ENCODE data around the gene E2F7. TPM values are rescaled to one million over a fixed set of nuclear protein-coding genes. Genes with fewer than 3 reads are reported as not detected.

E2F7 gene
- total RNA-seq, 2 experiments from 2014 or later = 3.0 to 5.3 TPM

- no peak for DNase-seq
- H3K4me3 Mint-ChIP-seq = no peak overlapping the region
- no peaks in the 10 kb centered on the region for H3K4me1 Mint-ChIP-seq (ENCODE audit: low read depth)
- no peak for TF ChIP-seq CTCF (IDR thresholded peaks at IDR 0.05)
- no peaks in the 10 kb centered on the region for H3K9me3 Mint-ChIP-seq
- ATAC-seq = no peak
- ChIA-PET CTCF (interaction anchor here (3.6 kb wide), 1 partner anchor 10 kb away, joined by 15 read pairs; no protein-coding TSS in a partner anchor), POLR2A (no interaction called here)
- H3K27me3 Mint-ChIP-seq = peaks cover 12% of the 10 kb centered on the region
- H3K36me3 Mint-ChIP-seq (ENCODE audit: low read depth) = no peaks in the 10 kb centered on the region
- no peak overlapping the region for H3K27ac Mint-ChIP-seq
- intact Hi-C loops (cut with micrococcal nuclease) = no loop called here
Observed at GRCh38 chr12:77001276-77001675, 64.1 kb downstream of the E2F7 start.

GRCh38 chr12:76998908-76999556, 66.3 kb downstream of the E2F7 start:
- DNase-seq (no peak), ATAC-seq (no peak)
- Mint-ChIP-seq H3K4me3 (no peak overlapping the region), H3K4me1 (ENCODE audit: low read depth) (no peaks in the 10 kb centered on the region), H3K36me3 (ENCODE audit: low read depth) (no peaks in the 10 kb centered on the region), H3K27ac (no peak overlapping the region), H3K9me3 (no peaks in the 10 kb centered on the region), H3K27me3 (peaks cover 9% of the 10 kb centered on the region)
- intact Hi-C loops (cut with micrococcal nuclease) = no loop called here
- ChIA-PET CTCF (interaction anchor here (3.6 kb wide), 1 partner anchor 11 kb away, joined by 23 read pairs; no protein-coding TSS in a partner anchor), POLR2A (no interaction called here)
- no peak for TF ChIP-seq CTCF (IDR thresholded peaks at IDR 0.05)

GRCh38 chr12:76998386-76998785, 67.0 kb downstream of the E2F7 start:
- Mint-ChIP-seq H3K27ac (no peak overlapping the region), H3K27me3 (peaks cover 4% of the 10 kb centered on the region), H3K36me3 (ENCODE audit: low read depth) (no peaks in the 10 kb centered on the region), H3K9me3 (no peaks in the 10 kb centered on the region), H3K4me3 (no peak overlapping the region), H3K4me1 (ENCODE audit: low read depth) (no peaks in the 10 kb centered on the region)
- TF ChIP-seq CTCF (IDR thresholded peaks at IDR 0.05) = no peak
- intact Hi-C loops (cut with micrococcal nuclease) = no loop called here
- ChIA-PET CTCF (interaction anchor here (3.6 kb wide), 1 partner anchor 12 kb away, joined by 23 read pairs; no protein-coding TSS in a partner anchor), POLR2A (no interaction called here)
- no peak for ATAC-seq
- DNase-seq = no peak

- H3K4me1 Mint-ChIP-seq (ENCODE audit: low read depth) = no peaks in the 10 kb centered on the region
- ATAC-seq (no peak), DNase-seq (no peak)
- POLR2A ChIA-PET = no interaction called here
- no peak for TF ChIP-seq CTCF (IDR thresholded peaks at IDR 0.05)
- no peaks in the 10 kb centered on the region for H3K9me3 Mint-ChIP-seq
- peaks cover 3% of the 10 kb centered on the region for H3K27me3 Mint-ChIP-seq
- intact Hi-C loops (cut with micrococcal nuclease) = no loop called here
- H3K4me3 Mint-ChIP-seq = no peak overlapping the region
- no peaks in the 10 kb centered on the region for H3K36me3 Mint-ChIP-seq (ENCODE audit: low read depth)
- CTCF ChIA-PET = interaction anchor here (3.6 kb wide), 1 partner anchor 13 kb away, joined by 23 read pairs; no protein-coding TSS in a partner anchor
- no peak overlapping the region for H3K27ac Mint-ChIP-seq
Observed at GRCh38 chr12:76997011-76997780, 68.2 kb downstream of the E2F7 start.

GRCh38 chr12:76990716-76991115, 74.7 kb downstream of the E2F7 start:
- no peak for ATAC-seq
- H3K27me3 Mint-ChIP-seq = peaks cover 3% of the 10 kb centered on the region
- ChIA-PET CTCF (interaction anchor here (1.4 kb wide), 1 partner anchor 8 kb away, joined by 4 read pairs; no protein-coding TSS in a partner anchor), POLR2A (no interaction called here)
- no peaks in the 10 kb centered on the region for H3K36me3 Mint-ChIP-seq (ENCODE audit: low read depth)
- no peak overlapping the region for H3K27ac Mint-ChIP-seq
- no peak for TF ChIP-seq CTCF (IDR thresholded peaks at IDR 0.05)
- intact Hi-C loops (cut with micrococcal nuclease) = no loop called here
- H3K4me3 Mint-ChIP-seq = no peak overlapping the region
- H3K9me3 Mint-ChIP-seq = peaks cover 3% of the 10 kb centered on the region
- no peaks in the 10 kb centered on the region for H3K4me1 Mint-ChIP-seq (ENCODE audit: low read depth)
- DNase-seq = no peak
